GM12874 (cell line): ENCODE measurements around the gene KLHDC8A.

Experiments used
- CTCF ChIP-seq: IDR thresholded peaks from 2 replicates; pipeline ENCODE4 v1.5.1; 2011; ENCODE audit warnings: low read depth, mild to moderate bottlenecking, control low read depth, low read length, moderate library complexity; ENCODE audit not compliant: insufficient read depth

Gene KLHDC8A

GRCh38 chr1:205353612-205354011, 3.1 kb downstream of the KLHDC8A start:
- no peak for TF ChIP-seq CTCF

DNA sequence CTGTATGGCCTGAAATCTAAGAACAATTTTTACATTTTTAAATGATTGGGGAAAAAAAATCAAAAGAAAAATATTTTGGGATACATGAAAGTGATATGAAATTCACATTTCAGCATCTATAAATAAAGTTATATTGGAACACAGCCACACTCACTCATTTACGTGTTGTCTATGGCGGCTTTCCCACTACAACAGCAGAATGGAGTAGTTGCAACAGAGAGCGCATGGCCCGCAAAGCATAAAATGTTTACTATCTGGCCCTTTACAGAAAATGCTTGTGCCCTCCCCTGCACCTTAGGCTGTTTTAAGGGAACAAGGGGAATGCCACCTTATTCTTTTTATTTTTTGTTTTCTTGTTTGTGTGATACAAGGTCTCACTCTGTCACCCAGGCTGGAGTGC, 3.5 kb downstream of the KLHDC8A start:
- no peak for TF ChIP-seq CTCF

DNA sequence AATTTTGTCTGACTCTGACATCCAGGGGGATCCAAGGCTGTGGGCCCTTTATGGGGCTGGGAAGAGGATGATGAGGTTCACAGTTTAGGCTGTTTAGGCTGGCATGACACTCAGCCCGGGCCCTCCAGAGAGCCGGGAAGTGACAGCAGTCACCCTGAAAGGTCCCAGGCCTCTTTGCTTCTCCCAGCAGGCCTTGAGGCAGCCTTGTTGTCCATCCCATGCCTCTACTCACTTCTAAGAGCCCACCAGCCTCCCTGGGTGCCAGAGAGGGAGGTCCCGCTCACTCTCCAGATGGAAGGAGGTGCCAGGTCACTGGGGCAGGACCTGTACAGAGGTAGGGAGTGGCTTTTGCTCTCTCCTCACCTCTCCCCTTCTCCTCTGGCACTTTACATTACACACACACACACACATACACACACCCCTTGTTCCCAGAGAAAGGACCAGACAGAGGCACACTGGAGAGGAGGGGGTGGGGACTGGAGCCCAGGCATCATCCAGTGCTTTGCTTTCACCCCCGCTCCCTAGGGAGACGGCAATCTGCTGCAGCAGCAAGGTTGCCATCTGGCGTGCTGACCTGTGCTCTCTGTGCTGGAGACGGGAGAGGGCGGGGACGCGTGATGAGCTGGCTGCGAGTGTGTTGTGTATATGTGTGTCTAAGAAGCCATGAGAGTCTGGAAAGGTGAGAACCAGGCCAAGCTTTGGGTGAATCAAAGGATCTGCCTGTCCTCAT, 4.6 kb downstream of the KLHDC8A start:
- no peak for TF ChIP-seq CTCF

- no peak for TF ChIP-seq CTCF
Observed at GRCh38 chr1:205350691-205351141, 6.0 kb downstream of the KLHDC8A start.

DNA sequence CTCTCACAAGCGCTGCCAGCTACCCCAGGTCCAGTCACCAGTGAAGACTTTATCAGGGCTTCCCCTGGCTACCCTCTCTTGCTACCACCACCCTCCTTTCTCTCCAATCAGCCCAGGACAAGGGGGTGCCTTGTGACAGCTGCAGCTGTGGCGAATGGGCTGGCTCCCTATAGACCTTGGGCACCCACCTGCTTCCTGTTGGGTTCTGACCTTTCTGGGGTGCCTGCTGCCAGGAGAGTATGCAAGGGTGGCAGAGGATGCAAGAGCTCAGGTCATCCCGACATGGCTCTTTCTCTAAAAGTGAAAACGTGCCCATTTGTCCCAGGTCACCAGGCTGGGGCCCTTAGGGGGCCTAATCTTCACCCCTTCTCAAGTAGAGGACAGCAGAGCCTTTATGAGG, 6.6 kb downstream of the KLHDC8A start:
- no peak for TF ChIP-seq CTCF

GRCh38 chr1:205348554-205349487, 7.9 kb downstream of the KLHDC8A start:
- no peak for TF ChIP-seq CTCF

DNA sequence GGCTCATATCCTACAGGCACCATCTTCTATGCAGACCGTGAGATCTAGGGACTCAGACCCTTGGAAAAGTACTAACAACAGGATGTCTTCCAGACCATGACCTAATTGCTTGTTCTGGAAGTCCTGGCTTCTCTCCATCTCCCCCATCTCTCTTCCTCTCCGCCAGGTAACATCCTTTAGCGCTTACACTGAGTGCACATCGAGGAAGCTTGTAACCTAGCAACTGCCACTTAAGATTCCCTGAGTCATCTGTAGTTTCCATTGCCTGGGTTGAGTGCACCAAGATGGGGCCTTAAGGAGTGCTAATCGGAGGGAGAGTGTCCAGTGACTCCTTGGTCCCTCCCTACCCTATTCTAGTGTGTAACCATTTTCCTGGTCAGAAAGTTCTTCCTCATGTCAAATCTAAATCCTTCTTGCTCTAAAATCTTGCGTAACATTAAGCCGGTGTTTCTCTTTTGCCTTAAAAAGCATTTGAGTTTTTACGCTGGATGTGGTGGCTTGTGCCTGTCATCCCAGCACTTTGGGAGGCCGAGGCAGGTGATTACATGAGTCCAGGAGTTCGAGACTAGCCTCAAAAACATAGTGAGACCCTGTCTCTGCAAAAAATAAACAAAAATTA, 9.7 kb downstream of the KLHDC8A start:
- no peak for TF ChIP-seq CTCF
